ENCODE measurements around the gene COL18A1. TPM values are rescaled to one million over a fixed set of nuclear protein-coding genes. Genes with fewer than 3 reads are reported as not detected.
"Not testable (repeated sequence)": the region's sequence is repeated elsewhere in the genome, so short reads cannot be mapped to it uniquely, and the experiment has no call there.

The COL18A1 gene
- total and polyA plus RNA-seq, 2 experiments from 2014 or later = 97.1 to 140 TPM

DNA sequence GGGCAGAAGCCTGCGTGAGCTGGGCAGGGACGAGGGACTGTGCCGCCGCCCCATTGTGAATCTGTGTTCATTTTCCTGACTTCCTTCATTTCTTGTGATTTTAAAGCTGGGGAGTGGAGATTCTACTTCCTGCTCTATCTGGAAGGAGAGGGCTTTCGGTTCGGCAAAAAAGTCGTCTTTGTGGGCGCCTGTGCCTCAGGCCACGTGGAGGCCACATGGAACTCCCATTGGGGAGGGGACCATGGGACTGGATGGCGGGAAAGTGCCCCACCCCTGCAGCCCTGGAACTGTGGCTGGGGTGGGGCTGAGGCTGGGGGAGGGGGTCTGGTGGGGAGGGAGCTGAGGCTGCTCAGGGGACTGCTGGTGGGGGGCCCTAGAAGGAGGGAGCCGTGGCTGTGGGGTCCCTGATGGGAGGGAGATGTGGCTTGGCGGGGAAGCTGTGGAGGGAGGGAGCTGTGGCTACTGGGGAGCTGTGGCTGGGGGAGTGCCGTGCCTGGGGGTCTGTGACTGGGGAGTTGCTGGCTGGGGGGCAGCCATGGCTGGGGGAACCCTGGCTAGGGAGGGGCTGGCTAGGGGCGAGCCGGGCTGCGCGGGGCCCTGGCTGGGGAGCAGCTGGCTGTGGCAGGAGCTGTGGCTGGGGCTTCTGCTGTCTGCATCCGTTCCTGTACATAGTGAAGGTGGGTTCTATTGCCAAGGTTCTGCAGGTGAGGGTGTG is 31.5 kb downstream of the COL18A1 start:
- 78% methylated on average over 15 of the region's 18 CpGs for WGBS (ENCODE audit: low lambda C conversion rate, missing lambda C conversion rate)
- H3K79me2 ChIP-seq = peaks cover 37% of the 10 kb centered on the region
- TF ChIP-seq EZH2 (IDR thresholded peaks at IDR 0.05; ENCODE audit: borderline replicate concordance) = no peak
- no peak for TF ChIP-seq EZH2phosphoT487 (IDR thresholded peaks at IDR 0.05; ENCODE audit: low read depth, severe bottlenecking, unreplicated experiment)
- TF ChIP-seq, protein P1, sequence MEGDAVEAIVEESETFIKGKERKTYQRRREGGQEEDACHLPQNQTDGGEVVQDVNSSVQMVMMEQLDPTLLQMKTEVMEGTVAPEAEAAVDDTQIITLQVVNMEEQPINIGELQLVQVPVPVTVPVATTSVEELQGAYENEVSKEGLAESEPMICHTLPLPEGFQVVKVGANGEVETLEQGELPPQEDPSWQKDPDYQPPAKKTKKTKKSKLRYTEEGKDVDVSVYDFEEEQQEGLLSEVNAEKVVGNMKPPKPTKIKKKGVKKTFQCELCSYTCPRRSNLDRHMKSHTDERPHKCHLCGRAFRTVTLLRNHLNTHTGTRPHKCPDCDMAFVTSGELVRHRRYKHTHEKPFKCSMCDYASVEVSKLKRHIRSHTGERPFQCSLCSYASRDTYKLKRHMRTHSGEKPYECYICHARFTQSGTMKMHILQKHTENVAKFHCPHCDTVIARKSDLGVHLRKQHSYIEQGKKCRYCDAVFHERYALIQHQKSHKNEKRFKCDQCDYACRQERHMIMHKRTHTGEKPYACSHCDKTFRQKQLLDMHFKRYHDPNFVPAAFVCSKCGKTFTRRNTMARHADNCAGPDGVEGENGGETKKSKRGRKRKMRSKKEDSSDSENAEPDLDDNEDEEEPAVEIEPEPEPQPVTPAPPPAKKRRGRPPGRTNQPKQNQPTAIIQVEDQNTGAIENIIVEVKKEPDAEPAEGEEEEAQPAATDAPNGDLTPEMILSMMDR (IDR thresholded peaks at IDR 0.05; ENCODE audit: poor library complexity) = no peak

DNA sequence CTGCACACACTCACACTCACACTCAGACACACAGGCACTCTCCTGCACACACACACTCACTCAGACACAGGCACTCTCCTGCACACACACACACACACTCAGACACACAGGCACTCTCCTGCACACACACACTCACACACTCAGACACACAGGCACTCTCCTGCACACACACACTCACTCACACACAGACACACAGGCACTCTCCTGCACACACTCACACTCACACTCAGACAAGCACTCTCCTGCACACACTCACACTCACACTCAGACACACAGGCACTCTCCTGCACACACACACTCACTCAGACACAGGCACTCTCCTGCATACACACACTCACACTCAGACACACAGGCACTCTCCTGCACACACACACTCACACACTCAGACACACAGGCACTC is 32.9 kb downstream of the COL18A1 start:
- not testable (repeated sequence) for H3K27ac ChIP-seq; DNase-seq (ENCODE audit: low spot score); H3K9me2 ChIP-seq (replicated peaks; ENCODE audit: insufficient read depth); H4K20me1 ChIP-seq (ENCODE audit: insufficient read depth, poor library complexity, severe bottlenecking); H3K36me3 ChIP-seq (replicated peaks; ENCODE audit: insufficient read depth, low read depth); H3K4me2 ChIP-seq; H3K27me3 ChIP-seq; H2AFZ ChIP-seq; H3K9me3 ChIP-seq (ENCODE audit: low read depth); H3K4me3 ChIP-seq
- Histone ChIP-seq H3K79me2 (peaks cover 34% of the 10 kb centered on the region), H3K4me1 (ENCODE audit: insufficient read depth) (peaks cover 13% of the 10 kb centered on the region)

More for the DNA sequence above, 31.5 kb downstream of the COL18A1 start:
- no peaks in the 10 kb centered on the region for H3K9me2 ChIP-seq (replicated peaks; ENCODE audit: insufficient read depth)
- no peak overlapping the region for H3K27ac ChIP-seq
- H3K9me3 ChIP-seq (ENCODE audit: low read depth) = no peaks in the 10 kb centered on the region
- H4K20me1 ChIP-seq (ENCODE audit: insufficient read depth, poor library complexity, severe bottlenecking) = no peaks in the 10 kb centered on the region
- no peak for DNase-seq (ENCODE audit: low spot score)
- H3K4me1 ChIP-seq (ENCODE audit: insufficient read depth) = peaks cover 26% of the 10 kb centered on the region
- no peak overlapping the region for H3K4me2 ChIP-seq
- H3K27me3 ChIP-seq = no peaks in the 10 kb centered on the region
- H3K36me3 ChIP-seq (replicated peaks; ENCODE audit: insufficient read depth, low read depth) = no peaks in the 10 kb centered on the region
- no peak overlapping the region for H2AFZ ChIP-seq
- H3K4me3 ChIP-seq = no peak overlapping the region

DNA sequence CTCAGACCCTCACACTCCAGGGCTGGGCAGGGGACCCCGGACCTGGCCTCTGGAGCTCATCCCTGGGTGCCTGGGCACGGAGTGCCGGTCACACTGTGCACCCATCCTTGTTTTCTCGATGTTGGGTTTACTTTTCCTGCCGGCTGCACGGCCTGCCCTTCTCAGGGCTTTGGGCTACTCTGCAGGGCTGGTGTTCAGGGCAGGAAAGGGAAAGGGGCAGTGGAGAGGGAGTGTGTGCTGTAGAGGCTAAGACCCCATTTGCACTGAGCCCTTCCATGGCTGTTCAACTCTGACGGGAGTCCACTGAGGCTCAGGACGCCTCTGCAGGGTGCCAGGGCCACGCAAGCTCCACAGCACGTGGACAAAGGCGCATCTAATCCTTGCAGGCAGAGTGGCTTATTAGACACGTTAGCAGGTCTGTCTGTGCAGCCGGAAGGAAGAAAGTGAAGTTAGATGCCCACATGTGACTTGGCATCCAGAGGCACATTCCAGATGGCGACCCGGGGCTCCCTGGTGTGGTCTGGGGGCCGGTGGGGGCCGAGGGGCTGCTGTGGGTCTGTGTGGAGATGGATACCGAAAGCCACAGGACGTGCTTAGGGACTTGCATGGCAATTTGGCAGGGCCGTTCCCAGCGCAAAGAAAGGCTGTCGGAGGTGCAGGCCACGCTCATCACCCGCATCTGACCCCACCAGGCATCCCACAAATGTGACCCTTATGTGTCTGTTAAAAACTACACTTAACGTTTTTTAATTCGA is 33.6 kb downstream of the COL18A1 start:
- Histone ChIP-seq H3K27me3 (no peaks in the 10 kb centered on the region), H3K9me3 (ENCODE audit: low read depth) (no peaks in the 10 kb centered on the region), H3K9me2 (replicated peaks; ENCODE audit: insufficient read depth) (no peaks in the 10 kb centered on the region), H3K79me2 (peaks cover 35% of the 10 kb centered on the region), H3K36me3 (replicated peaks; ENCODE audit: insufficient read depth, low read depth) (no peaks in the 10 kb centered on the region), H3K27ac (no peak overlapping the region), H2AFZ (no peak overlapping the region), H3K4me1 (ENCODE audit: insufficient read depth) (peaks cover 8% of the 10 kb centered on the region), H4K20me1 (ENCODE audit: insufficient read depth, poor library complexity, severe bottlenecking) (no peaks in the 10 kb centered on the region), H3K4me3 (no peak overlapping the region), H3K4me2 (peak overlapping the region; percentile 71)
- 86% methylated on average over 26 of the region's 26 CpGs for WGBS (ENCODE audit: low lambda C conversion rate, missing lambda C conversion rate)
- DNase-seq (ENCODE audit: low spot score) = no peak
- no peak for TF ChIP-seq EZH2 (IDR thresholded peaks at IDR 0.05; ENCODE audit: borderline replicate concordance)
- no peak for TF ChIP-seq EZH2phosphoT487 (IDR thresholded peaks at IDR 0.05; ENCODE audit: low read depth, severe bottlenecking, unreplicated experiment)
- TF ChIP-seq, protein P1 (IDR thresholded peaks at IDR 0.05; ENCODE audit: poor library complexity) = no peak

DNA sequence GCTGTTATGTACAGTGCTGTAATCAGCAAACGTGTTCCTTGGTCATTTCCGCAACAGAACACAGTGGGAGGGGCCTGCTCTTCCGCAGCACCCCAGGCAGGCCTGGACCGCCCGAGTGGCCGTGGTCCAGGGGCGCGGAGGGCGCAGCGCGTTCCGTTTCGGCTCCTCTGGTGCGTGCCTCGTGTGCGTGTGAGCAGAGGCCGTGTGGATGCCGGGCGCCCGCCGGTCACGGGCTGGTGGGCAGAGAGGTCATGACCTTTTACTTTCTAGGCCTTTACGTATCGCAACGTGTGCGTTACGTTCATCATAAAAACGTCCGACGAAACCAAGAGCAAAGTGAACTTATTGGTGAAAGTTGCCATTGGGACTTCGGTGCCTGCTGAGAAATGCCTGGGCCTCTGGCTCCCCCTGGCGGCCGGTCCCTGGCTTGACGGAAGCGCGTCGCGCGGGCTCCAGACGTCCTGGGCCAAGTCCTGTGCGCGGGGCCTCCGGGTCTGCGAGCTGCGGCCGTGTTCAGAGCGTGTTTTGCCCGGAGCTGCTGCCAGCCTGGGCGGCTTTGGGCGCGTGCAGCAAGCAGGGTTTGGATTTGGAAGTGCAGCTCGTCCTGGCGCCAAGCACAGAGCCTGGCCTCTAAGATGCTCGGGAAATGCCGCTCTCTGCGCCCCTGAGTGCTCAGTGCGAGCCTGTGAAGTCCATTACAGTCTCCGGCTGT is 34.4 kb downstream of the COL18A1 start:
- no peak overlapping the region for H2AFZ ChIP-seq
- WGBS (ENCODE audit: low lambda C conversion rate, missing lambda C conversion rate) = 43% methylated on average over 58 of the region's 58 CpGs
- no peak overlapping the region for H3K4me3 ChIP-seq
- no peaks in the 10 kb centered on the region for H3K27me3 ChIP-seq
- peaks cover 8% of the 10 kb centered on the region for H3K4me1 ChIP-seq (ENCODE audit: insufficient read depth)
- H3K79me2 ChIP-seq = peaks cover 30% of the 10 kb centered on the region
- DNase-seq (ENCODE audit: low spot score) = peak; percentile 88
- TF ChIP-seq EZH2 (IDR thresholded peaks at IDR 0.05; ENCODE audit: borderline replicate concordance) = no peak
- TF ChIP-seq, protein P1 (IDR thresholded peaks at IDR 0.05; ENCODE audit: poor library complexity) = peak; percentile 92
- no peaks in the 10 kb centered on the region for H3K9me3 ChIP-seq (ENCODE audit: low read depth)
- H3K36me3 ChIP-seq (replicated peaks; ENCODE audit: insufficient read depth, low read depth) = no peaks in the 10 kb centered on the region
- no peaks in the 10 kb centered on the region for H4K20me1 ChIP-seq (ENCODE audit: insufficient read depth, poor library complexity, severe bottlenecking)
- H3K9me2 ChIP-seq (replicated peaks; ENCODE audit: insufficient read depth) = no peaks in the 10 kb centered on the region
- peak overlapping the region; percentile 32 for H3K27ac ChIP-seq
- peak overlapping the region; percentile 71 for H3K4me2 ChIP-seq

Data from hepatocyte (in vitro differentiated cells).